Astrocyte of the cerebellum (primary cell): Measurements from ENCODE around the gene ZCCHC10.
"Not testable (repeated sequence)": the region's sequence is repeated elsewhere in the genome, so short reads cannot be mapped to it uniquely, and the experiment has no call there.

Experiments used
- DNase-seq: peaks from one replicate; pipeline ENCODE4 v3.0.0-alpha.2; 2011; ENCODE audit warnings: low read depth
- H3K4me3 ChIP-seq: 2 replicates; pipeline ENCODE4 v1.5.1; 2011; ENCODE audit warnings: mild to moderate bottlenecking, low read depth, low read length, moderate library complexity
- in situ Hi-C: cut with HindIII; loops from 2 replicates; pipeline ENCODE4 v1.10.0; 2017; ENCODE audit warnings: low sequenced_read_pairs
- TF ChIP-seq, protein P1 (sequence below): IDR thresholded peaks from 2 replicates; pipeline ENCODE4 v1.5.1; 2012; ENCODE audit warnings: low read length, low read depth, moderate library complexity, mild to moderate bottlenecking; ENCODE audit errors: missing control alignments

Gene ZCCHC10

GRCh38 chr5:132979976-132980375 lies 46.4 kb downstream of the ZCCHC10 start:
- TF ChIP-seq, protein P1, sequence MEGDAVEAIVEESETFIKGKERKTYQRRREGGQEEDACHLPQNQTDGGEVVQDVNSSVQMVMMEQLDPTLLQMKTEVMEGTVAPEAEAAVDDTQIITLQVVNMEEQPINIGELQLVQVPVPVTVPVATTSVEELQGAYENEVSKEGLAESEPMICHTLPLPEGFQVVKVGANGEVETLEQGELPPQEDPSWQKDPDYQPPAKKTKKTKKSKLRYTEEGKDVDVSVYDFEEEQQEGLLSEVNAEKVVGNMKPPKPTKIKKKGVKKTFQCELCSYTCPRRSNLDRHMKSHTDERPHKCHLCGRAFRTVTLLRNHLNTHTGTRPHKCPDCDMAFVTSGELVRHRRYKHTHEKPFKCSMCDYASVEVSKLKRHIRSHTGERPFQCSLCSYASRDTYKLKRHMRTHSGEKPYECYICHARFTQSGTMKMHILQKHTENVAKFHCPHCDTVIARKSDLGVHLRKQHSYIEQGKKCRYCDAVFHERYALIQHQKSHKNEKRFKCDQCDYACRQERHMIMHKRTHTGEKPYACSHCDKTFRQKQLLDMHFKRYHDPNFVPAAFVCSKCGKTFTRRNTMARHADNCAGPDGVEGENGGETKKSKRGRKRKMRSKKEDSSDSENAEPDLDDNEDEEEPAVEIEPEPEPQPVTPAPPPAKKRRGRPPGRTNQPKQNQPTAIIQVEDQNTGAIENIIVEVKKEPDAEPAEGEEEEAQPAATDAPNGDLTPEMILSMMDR = no peak
- in situ Hi-C loops = no loop called here
- DNase-seq = no peak
- H3K4me3 ChIP-seq = no peak overlapping the region

GRCh38 chr5:132979367-132979940 lies 46.9 kb downstream of the ZCCHC10 start:
- in situ Hi-C loops = no loop called here
- DNase-seq = no peak
- H3K4me3 ChIP-seq = no peak overlapping the region
- TF ChIP-seq, protein P1 = no peak

DNA sequence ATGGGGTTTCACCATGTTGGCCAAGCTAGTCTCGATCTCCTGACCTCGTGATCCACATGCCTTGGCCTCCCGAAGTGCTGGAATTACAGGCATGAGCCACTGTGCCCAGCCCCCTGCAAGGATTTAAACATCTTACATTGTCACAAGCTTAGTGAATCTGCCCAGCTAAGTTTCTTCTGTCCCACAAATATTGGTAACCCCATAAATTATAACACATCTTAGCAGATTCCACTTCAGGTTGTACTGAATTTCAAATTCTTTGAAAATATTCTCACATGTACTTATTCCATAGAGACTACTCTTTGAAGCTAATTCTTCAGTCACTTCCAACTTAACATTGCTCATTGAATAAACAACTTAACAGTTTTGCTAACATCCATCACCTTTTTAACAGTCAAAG lies 49.5 kb downstream of the ZCCHC10 start:
- DNase-seq = no peak
- H3K4me3 ChIP-seq = no peak overlapping the region
- TF ChIP-seq, protein P1 = no peak
- in situ Hi-C loops = no loop called here

- DNase-seq, H3K4me3 ChIP-seq, in situ Hi-C loops: not testable (repeated sequence)
These were observed 53.9 kb downstream of the ZCCHC10 start for GRCh38 chr5:132972436-132972828.

GRCh38 chr5:132971483-132972435 lies 54.6 kb downstream of the ZCCHC10 start:
- no peak for DNase-seq
- in situ Hi-C loops = no loop called here
- TF ChIP-seq, protein P1 = no peak
- no peak overlapping the region for H3K4me3 ChIP-seq

GRCh38 chr5:132965120-132965519 lies 61.2 kb downstream of the ZCCHC10 start:
- in situ Hi-C loops = no loop called here
- H3K4me3 ChIP-seq = no peak overlapping the region
- no peak for DNase-seq
- TF ChIP-seq, protein P1 = no peak
